Measurements from ENCODE around the gene SIVA1. TPM values are rescaled to one million over a fixed set of nuclear protein-coding genes. Genes with fewer than 3 reads are reported as not detected.
A peak's percentile ranks its signal among the peaks of the same experiment; 100 is the strongest.

Gene SIVA1
- total RNA-seq, 1 donor: 62.2 TPM

DNA sequence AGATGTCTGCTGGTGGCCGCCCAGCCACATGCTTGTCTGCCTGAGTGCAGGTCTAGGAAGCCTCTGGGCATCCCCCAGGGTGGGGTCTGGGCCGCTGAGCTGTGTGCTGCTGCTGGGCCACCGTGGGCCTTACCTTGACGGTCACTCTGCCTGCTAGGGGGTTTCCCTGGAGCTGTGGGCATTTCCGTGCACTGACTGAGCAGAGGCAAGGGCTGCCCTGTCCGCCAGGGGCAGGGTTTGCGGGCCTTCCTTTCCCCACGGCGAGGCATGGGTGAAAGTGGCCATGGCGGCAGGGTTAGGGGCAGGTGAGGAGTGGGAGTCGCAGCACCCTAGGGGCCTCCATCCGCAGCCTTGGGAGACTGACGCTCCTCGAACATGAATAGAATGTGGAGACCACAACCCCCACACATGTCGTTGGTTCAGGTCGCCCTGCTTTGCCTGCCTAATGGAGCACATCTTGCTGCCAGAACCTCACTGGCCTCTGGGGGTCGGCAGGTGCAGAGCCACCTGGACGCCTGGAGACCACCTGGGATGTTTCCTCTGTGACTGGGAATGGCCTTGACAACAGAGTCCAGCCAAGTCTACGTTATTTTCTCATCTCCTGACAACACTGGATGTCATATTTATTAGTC lies 50.4 kb downstream of the SIVA1 start:
- peak; percentile 96 for DNase-seq (ENCODE audit: insufficient read length, low spot score, missing footprints)
- Histone ChIP-seq H4K20me1 (ENCODE audit: insufficient read depth, low read length) (peaks cover 7% of the 10 kb centered on the region), H2AFZ (ENCODE audit: low read length) (no peak overlapping the region), H3K27ac (ENCODE audit: low read depth, low read length) (no peak overlapping the region), H3K9me3 (ENCODE audit: low read depth, low read length) (no peaks in the 10 kb centered on the region), H3K4me2 (ENCODE audit: insufficient read depth, low read length) (no peak overlapping the region), H3K4me1 (ENCODE audit: insufficient read depth, low read length) (peaks cover 16% of the 10 kb centered on the region), H3K27me3 (ENCODE audit: insufficient read depth, low read length) (peaks cover 2% of the 10 kb centered on the region), H3K79me2 (ENCODE audit: insufficient read depth, low read length) (no peaks in the 10 kb centered on the region), H3K36me3 (ENCODE audit: insufficient read depth, low read length) (no peaks in the 10 kb centered on the region), H3K4me3 (ENCODE audit: insufficient read depth, low read length) (no peak overlapping the region)
- TF ChIP-seq, protein P1, sequence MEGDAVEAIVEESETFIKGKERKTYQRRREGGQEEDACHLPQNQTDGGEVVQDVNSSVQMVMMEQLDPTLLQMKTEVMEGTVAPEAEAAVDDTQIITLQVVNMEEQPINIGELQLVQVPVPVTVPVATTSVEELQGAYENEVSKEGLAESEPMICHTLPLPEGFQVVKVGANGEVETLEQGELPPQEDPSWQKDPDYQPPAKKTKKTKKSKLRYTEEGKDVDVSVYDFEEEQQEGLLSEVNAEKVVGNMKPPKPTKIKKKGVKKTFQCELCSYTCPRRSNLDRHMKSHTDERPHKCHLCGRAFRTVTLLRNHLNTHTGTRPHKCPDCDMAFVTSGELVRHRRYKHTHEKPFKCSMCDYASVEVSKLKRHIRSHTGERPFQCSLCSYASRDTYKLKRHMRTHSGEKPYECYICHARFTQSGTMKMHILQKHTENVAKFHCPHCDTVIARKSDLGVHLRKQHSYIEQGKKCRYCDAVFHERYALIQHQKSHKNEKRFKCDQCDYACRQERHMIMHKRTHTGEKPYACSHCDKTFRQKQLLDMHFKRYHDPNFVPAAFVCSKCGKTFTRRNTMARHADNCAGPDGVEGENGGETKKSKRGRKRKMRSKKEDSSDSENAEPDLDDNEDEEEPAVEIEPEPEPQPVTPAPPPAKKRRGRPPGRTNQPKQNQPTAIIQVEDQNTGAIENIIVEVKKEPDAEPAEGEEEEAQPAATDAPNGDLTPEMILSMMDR (IDR thresholded peaks at IDR 0.05; ENCODE audit: extremely low read depth, low read depth, low read length): no peak

DNA sequence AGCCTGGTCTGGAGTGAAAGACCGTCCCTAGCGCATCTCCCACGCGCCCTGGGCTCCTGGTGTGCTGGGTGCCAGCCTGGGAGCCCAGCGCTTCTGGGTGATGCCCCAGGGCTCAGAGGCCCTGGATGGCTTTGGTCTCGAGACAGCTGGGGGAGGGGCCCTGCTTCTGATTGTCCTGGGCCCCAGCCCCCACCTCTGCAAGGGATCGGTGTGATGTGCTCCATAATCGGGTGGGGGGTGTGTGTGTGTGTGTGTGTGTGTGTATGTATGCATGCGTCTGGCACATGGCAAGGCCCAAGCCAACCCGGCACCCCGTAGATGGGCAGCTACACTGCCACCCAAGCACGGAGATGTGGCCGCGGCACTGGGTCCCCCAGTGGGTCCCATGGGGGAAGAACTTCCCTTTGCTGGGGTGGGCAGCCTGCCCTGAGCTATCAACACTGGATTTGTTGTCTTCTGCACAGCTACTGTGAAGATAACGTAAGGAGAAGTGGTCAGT lies 51.0 kb downstream of the SIVA1 start:
- Histone ChIP-seq H3K4me2 (ENCODE audit: insufficient read depth, low read length) (no peak overlapping the region), H3K9me3 (ENCODE audit: low read depth, low read length) (no peaks in the 10 kb centered on the region), H4K20me1 (ENCODE audit: insufficient read depth, low read length) (peaks cover 7% of the 10 kb centered on the region), H3K4me1 (ENCODE audit: insufficient read depth, low read length) (peaks cover 16% of the 10 kb centered on the region), H3K27me3 (ENCODE audit: insufficient read depth, low read length) (peaks cover 2% of the 10 kb centered on the region), H3K4me3 (ENCODE audit: insufficient read depth, low read length) (no peak overlapping the region), H3K36me3 (ENCODE audit: insufficient read depth, low read length) (no peaks in the 10 kb centered on the region), H3K79me2 (ENCODE audit: insufficient read depth, low read length) (no peaks in the 10 kb centered on the region), H3K27ac (ENCODE audit: low read depth, low read length) (no peak overlapping the region), H2AFZ (ENCODE audit: low read length) (no peak overlapping the region)
- no peak for DNase-seq (ENCODE audit: insufficient read length, low spot score, missing footprints)
- TF ChIP-seq, protein P1 (IDR thresholded peaks at IDR 0.05; ENCODE audit: extremely low read depth, low read depth, low read length): no peak

DNA sequence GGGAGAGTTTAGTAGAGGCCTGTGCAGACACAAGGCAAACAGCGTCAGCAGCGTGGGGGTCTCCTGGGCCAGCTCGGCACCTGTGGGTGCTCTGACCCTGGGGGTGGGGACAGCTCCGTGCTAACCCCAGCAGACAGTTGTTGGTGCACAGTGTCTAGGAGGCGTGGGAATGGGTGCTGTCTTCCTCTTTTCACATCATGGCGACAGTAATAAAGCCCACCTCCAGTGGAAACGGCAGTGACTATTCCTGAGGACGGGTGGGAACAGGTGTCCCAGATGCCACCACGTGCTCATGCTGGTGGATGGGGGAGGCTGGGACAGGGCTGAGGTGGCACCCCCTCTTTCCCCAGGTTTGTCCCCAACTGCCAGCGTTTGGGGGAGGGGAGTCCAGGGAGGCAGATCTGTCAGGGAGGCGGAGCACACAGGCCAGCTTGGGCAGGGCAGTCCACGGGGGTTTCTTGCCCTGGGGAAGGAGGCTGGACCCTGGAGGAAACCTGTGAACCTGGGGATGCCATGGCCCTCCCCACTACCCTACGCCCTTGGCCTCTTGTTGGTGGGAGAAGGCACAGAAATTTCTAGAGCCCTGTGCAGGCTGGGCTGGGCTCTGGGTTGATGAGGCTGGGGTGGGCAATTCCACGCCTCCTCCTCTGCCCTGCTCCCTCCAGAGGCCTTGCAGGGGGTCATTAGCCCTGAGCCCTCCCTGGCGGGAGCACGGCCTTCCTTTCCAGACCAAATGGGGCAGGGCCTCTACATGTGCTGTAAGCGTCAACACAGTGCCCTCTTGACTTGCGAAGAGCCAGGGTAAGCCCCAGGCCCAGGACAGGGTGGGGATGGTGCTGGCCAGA lies 51.8 kb downstream of the SIVA1 start:
- peak; percentile 62 for DNase-seq (ENCODE audit: insufficient read length, low spot score, missing footprints)
- Histone ChIP-seq H3K27me3 (ENCODE audit: insufficient read depth, low read length) (peaks cover 2% of the 10 kb centered on the region), H3K4me2 (ENCODE audit: insufficient read depth, low read length) (no peak overlapping the region), H3K9me3 (ENCODE audit: low read depth, low read length) (no peaks in the 10 kb centered on the region), H3K27ac (ENCODE audit: low read depth, low read length) (no peak overlapping the region), H3K79me2 (ENCODE audit: insufficient read depth, low read length) (no peaks in the 10 kb centered on the region), H3K4me1 (ENCODE audit: insufficient read depth, low read length) (peaks cover 14% of the 10 kb centered on the region), H3K36me3 (ENCODE audit: insufficient read depth, low read length) (no peaks in the 10 kb centered on the region), H3K4me3 (ENCODE audit: insufficient read depth, low read length) (no peak overlapping the region), H4K20me1 (ENCODE audit: insufficient read depth, low read length) (peaks cover 7% of the 10 kb centered on the region), H2AFZ (ENCODE audit: low read length) (no peak overlapping the region)
- TF ChIP-seq, protein P1 (IDR thresholded peaks at IDR 0.05; ENCODE audit: extremely low read depth, low read depth, low read length): no peak

DNA sequence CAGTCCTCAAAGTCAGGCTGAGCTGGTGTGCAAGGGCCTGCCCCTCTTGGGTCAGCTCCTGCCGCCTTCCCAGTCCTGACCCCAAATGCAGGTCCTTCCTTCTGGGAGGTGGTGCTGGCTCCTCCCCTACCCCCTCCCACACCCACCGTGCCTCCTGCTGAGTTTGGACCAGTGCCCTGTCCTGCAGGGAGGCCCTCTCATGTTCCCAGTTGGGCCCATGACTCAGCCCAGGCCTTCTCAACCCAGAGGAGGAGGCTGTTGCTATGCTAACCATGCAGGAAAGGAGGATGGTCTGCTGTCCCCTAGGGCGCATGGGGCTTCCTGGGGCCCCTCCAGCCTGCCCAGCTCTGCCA lies 52.4 kb downstream of the SIVA1 start:
- Histone ChIP-seq H3K4me1 (ENCODE audit: insufficient read depth, low read length) (peaks cover 11% of the 10 kb centered on the region), H2AFZ (ENCODE audit: low read length) (no peak overlapping the region), H3K27ac (ENCODE audit: low read depth, low read length) (no peak overlapping the region), H3K36me3 (ENCODE audit: insufficient read depth, low read length) (no peaks in the 10 kb centered on the region), H3K4me3 (ENCODE audit: insufficient read depth, low read length) (no peak overlapping the region), H4K20me1 (ENCODE audit: insufficient read depth, low read length) (peaks cover 7% of the 10 kb centered on the region), H3K27me3 (ENCODE audit: insufficient read depth, low read length) (no peaks in the 10 kb centered on the region), H3K4me2 (ENCODE audit: insufficient read depth, low read length) (no peak overlapping the region), H3K9me3 (ENCODE audit: low read depth, low read length) (no peaks in the 10 kb centered on the region), H3K79me2 (ENCODE audit: insufficient read depth, low read length) (no peaks in the 10 kb centered on the region)
- TF ChIP-seq, protein P1 (IDR thresholded peaks at IDR 0.05; ENCODE audit: extremely low read depth, low read depth, low read length): no peak
- DNase-seq (ENCODE audit: insufficient read length, low spot score, missing footprints): peak; percentile 99

Measured in osteoblast (primary cell).